ENCODE measurements around the gene ERGIC1.

The ERGIC1 gene

GRCh38 chr5:172971482-172971881 is 137.4 kb downstream of the ERGIC1 start:
- no peak overlapping the region for H3K4me3 ChIP-seq (ENCODE audit: low read depth, low read length)

GRCh38 chr5:172972552-172972951 is 138.5 kb downstream of the ERGIC1 start:
- H3K4me3 ChIP-seq (ENCODE audit: low read depth, low read length) = no peak overlapping the region

- H3K4me3 ChIP-seq (ENCODE audit: low read depth, low read length) = no peak overlapping the region
Observed at GRCh38 chr5:172973127-172973916, 139.3 kb downstream of the ERGIC1 start.

GRCh38 chr5:172973931-172974330 is 139.9 kb downstream of the ERGIC1 start:
- no peak overlapping the region for H3K4me3 ChIP-seq (ENCODE audit: low read depth, low read length)

GRCh38 chr5:172975289-172975688 is 141.2 kb downstream of the ERGIC1 start:
- no peak overlapping the region for H3K4me3 ChIP-seq (ENCODE audit: low read depth, low read length)

- H3K4me3 ChIP-seq (ENCODE audit: low read depth, low read length) = no peak overlapping the region
Observed at GRCh38 chr5:172979778-172980177, 145.7 kb downstream of the ERGIC1 start.

- H3K4me3 ChIP-seq (ENCODE audit: low read depth, low read length) = no peak overlapping the region
Observed at GRCh38 chr5:172981931-172982330, 147.9 kb downstream of the ERGIC1 start.

- peak within 1 kb of the TSS; percentile 93 for H3K4me3 ChIP-seq (ENCODE audit: low read depth, low read length)
Observed at GRCh38 chr5:172983542-172984243, 149.6 kb downstream of the ERGIC1 start, which contains the start of gene ATP6V0E1. Gene ATP6V0E1 (plus strand): TSS chr5:172983771. CDS start chr5:172983861, 90 bp downstream.

GRCh38 chr5:172984244-172984953 is 150.3 kb downstream of the ERGIC1 start:
- H3K4me3 ChIP-seq (ENCODE audit: low read depth, low read length) = peak overlapping the region; percentile 93

GRCh38 chr5:172985596-172985995 is 151.5 kb downstream of the ERGIC1 start:
- H3K4me3 ChIP-seq (ENCODE audit: low read depth, low read length) = no peak overlapping the region

- H3K4me3 ChIP-seq (ENCODE audit: low read depth, low read length) = no peak overlapping the region
Observed at GRCh38 chr5:172988276-172988675, 154.2 kb downstream of the ERGIC1 start.

GRCh38 chr5:172990776-172991175 is 156.7 kb downstream of the ERGIC1 start:
- no peak overlapping the region for H3K4me3 ChIP-seq (ENCODE audit: low read depth, low read length)

- H3K4me3 ChIP-seq (ENCODE audit: low read depth, low read length) = no peak overlapping the region
Observed at GRCh38 chr5:172994405-172994804, 160.4 kb downstream of the ERGIC1 start.

- H3K4me3 ChIP-seq (ENCODE audit: low read depth, low read length) = no peak overlapping the region
Observed at GRCh38 chr5:172999372-172999973, 165.4 kb downstream of the ERGIC1 start.

GRCh38 chr5:172999974-173000373 is 165.9 kb downstream of the ERGIC1 start:
- no peak overlapping the region for H3K4me3 ChIP-seq (ENCODE audit: low read depth, low read length)

GRCh38 chr5:173001229-173001841 is 167.3 kb downstream of the ERGIC1 start:
- H3K4me3 ChIP-seq (ENCODE audit: low read depth, low read length) = no peak overlapping the region

Measured in iPS-11a (cell line).